ENCODE measurements around the gene CD79B. TPM values are rescaled to one million over a fixed set of nuclear protein-coding genes. Genes with fewer than 3 reads are reported as not detected.

Gene CD79B
- total and polyA plus RNA-seq, 9 of the 15 experiments (the other 6 are each of a cell fraction or from before 2014, with no cell fraction given): 0.15 to 0.62 (median 0.44) TPM; not detected in 2

GRCh38 chr17:63946440-63947363 is 14.6 kb upstream of the CD79B start (continued):
- TF ChIP-seq, protein P1, sequence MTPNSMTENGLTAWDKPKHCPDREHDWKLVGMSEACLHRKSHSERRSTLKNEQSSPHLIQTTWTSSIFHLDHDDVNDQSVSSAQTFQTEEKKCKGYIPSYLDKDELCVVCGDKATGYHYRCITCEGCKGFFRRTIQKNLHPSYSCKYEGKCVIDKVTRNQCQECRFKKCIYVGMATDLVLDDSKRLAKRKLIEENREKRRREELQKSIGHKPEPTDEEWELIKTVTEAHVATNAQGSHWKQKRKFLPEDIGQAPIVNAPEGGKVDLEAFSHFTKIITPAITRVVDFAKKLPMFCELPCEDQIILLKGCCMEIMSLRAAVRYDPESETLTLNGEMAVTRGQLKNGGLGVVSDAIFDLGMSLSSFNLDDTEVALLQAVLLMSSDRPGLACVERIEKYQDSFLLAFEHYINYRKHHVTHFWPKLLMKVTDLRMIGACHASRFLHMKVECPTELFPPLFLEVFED (CRISPR knock-in tag; conservative IDR thresholded peaks at IDR 0.05): 0 out of 2 replicates have a peak, but pooled peaks have one; percentile 23
- TF ChIP-seq MTA1 (IDR thresholded peaks at IDR 0.05; ENCODE audit: borderline replicate concordance): no peak
- TF ChIP-seq, protein P2, sequence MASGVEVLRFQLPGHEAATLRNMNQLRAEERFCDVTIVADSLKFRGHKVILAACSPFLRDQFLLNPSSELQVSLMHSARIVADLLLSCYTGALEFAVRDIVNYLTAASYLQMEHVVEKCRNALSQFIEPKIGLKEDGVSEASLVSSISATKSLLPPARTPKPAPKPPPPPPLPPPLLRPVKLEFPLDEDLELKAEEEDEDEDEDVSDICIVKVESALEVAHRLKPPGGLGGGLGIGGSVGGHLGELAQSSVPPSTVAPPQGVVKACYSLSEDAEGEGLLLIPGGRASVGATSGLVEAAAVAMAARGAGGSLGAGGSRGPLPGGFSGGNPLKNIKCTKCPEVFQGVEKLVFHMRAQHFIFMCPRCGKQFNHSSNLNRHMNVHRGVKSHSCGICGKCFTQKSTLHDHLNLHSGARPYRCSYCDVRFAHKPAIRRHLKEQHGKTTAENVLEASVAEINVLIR (CRISPR knock-in tag; IDR thresholded peaks at IDR 0.05): no peak
- 0 out of 2 replicates have a peak, but pooled peaks have one; percentile 39 for TF ChIP-seq TFAP4 (CRISPR knock-in tag; IDR thresholded peaks at IDR 0.05; ENCODE audit: borderline replicate concordance)
- peak in 1 of 3 experiments; percentile 16; a peak in 1 of 6 replicates for TF ChIP-seq ZBTB11 (CRISPR knock-in tag; IDR thresholded peaks at IDR 0.05)
- TF ChIP-seq RAD21 (CRISPR knock-in tag; conservative IDR thresholded peaks at IDR 0.05 in 1 of 2, IDR thresholded peaks at IDR 0.05 in 1 of 2): peak; percentile 34 to 63; a peak in 3 of 4 replicates
- TF ChIP-seq, protein P3, sequence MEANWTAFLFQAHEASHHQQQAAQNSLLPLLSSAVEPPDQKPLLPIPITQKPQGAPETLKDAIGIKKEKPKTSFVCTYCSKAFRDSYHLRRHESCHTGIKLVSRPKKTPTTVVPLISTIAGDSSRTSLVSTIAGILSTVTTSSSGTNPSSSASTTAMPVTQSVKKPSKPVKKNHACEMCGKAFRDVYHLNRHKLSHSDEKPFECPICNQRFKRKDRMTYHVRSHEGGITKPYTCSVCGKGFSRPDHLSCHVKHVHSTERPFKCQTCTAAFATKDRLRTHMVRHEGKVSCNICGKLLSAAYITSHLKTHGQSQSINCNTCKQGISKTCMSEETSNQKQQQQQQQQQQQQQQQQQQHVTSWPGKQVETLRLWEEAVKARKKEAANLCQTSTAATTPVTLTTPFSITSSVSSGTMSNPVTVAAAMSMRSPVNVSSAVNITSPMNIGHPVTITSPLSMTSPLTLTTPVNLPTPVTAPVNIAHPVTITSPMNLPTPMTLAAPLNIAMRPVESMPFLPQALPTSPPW (CRISPR knock-in tag; IDR thresholded peaks at IDR 0.05): peak; percentile 42
- TF ChIP-seq SOX6 (IDR thresholded peaks at IDR 0.05): no peak
- no peak for TF ChIP-seq CC2D1A (IDR thresholded peaks at IDR 0.05)
